ENCODE results near the gene PSENEN.
A peak's percentile ranks its signal among the peaks of the same experiment; 100 is the strongest.
"Not testable (repeated sequence)": the region's sequence is repeated elsewhere in the genome, so short reads cannot be mapped to it uniquely, and the experiment has no call there.

PSENEN gene

GRCh38 chr19:35790981-35791813 lies 45.7 kb downstream of the PSENEN start:
- peak; percentile 20 for DNase-seq

DNA sequence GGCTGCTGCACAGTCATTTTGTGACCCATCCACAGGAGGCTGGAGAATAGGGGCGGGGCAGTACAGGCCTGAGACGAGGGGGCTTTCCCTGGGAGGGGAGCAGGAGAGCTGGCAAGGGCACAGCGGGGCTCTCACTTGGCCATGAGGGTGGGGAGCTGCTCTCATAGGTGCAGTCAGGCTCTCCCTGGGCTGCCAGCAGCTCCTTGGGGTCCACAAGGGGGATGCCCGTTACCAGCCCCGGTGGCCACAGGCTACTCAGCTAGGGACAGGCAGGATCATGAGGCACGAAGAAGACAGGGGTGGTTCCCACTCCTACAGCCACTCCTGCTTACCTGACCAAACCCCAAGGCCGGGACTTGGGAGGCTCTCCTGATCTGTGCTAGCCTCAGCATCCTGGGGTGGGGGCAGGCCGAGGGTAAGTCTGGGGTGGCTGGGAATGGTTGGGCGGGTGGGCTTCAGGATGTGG lies 46.4 kb downstream of the PSENEN start:
- DNase-seq, result no peak

GRCh38 chr19:35792312-35792711 lies 46.9 kb downstream of the PSENEN start:
- DNase-seq, result no peak

DNA sequence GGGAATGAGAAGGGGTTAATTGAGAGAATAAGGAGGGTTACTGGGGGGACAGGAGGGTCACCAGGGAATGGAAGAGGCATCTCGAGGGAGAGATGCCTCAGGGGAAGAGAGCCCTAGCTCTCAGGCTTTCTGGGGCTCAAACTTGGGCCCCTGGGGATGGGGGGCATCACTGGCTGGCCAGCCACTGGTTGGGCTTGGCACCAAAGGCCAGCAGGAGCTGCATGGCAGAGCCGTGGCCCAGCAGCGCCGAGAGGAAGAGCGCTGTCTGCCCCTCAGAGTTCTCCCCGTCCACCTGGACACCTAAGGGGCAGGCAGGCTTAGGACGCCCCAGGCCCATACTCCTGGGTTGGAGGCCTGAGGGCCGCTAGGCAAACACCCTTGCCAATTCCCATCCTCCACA lies 47.4 kb downstream of the PSENEN start:
- DNase-seq, result no peak

DNA sequence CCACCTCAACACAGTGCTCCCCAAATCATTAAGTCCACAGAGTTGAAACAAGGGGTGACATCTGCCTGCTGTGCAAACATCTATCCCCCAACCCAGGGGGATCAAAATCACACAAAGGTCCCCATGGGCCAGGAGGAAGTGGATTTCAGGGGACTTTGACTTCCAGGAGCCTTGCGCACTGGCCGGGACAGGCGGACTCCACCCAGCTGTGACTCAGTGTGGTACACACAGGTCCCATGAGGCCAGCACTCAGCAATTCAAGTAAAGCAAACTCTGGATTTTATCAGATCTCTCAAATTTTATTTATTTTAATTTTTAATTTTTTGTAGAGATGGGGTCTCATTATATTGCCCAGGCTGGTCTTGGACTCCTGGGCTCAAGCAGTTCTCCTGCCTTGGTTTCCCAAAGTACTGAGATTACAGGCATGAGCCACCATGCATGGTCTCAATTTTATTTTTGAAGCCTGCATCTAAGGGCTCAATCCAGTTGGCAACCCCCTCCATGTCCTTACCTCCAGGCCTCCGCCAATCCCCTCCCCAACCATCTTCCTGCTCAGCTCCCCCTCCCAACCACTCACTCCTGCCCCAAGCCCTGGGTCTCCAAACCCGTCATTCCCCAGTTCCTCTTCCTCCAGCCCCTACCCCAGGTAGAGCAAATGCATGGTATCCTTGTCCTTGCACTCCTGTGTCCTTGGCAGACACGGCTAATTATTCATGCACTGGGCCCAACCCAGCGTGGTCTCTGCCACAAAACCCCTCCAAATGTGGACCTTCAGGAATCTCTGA lies 48.1 kb downstream of the PSENEN start:
- DNase-seq, result no peak

GRCh38 chr19:35795564-35795963 lies 50.1 kb downstream of the PSENEN start:
- DNase-seq, result not testable (repeated sequence)

All from NCI-H526 treated with DMSO at 0.1 percent for 48 hours (cell line).